NCI-H526 treated with DMSO at 0.1 percent for 48 hours (cell line): ENCODE results near the gene FBXL7.

ENCODE experiments used
- DNase-seq: peaks from one replicate; lab custom pipeline; 2025; lab: John Stamatoyannopoulos, UW

The FBXL7 gene

DNA sequence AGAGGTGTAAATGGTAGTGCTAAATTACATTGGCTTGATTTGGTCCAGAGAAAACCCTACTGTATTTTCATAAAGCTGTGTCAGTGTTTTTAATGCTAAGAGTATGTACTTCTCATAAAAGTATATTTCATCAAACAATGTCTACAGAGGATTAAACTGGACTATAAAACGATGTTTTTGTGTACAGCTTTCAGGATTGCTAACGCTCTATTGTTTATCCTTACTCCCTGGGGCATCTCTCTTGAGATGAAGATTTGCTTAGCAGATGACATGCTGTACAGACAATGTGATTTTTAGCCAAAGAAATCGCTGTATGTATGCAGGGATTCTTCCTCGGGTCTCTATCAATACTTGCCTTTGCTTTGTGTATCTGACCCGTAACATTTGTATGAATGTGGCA, 216.0 kb downstream of the FBXL7 start:
- DNase-seq = no peak

DNA sequence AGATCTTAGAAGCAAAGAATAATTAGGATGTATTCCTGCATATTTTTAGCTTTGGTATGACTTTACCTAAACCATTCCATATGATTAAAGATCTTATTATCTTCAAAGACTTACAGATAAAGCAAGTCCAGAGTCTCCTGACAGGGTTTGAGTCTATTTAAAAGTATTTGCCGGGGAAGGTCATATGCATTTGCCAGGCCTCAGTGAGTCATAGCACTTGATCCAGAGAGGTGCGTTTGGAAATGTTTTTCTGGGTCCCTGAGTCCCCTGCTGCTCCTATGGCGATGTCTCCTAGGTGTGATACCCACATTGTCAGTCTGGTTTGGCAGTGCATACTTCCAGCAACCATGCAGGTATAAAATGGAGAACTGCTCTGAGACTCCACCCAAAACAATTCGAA, 217.0 kb downstream of the FBXL7 start:
- no peak for DNase-seq

DNA sequence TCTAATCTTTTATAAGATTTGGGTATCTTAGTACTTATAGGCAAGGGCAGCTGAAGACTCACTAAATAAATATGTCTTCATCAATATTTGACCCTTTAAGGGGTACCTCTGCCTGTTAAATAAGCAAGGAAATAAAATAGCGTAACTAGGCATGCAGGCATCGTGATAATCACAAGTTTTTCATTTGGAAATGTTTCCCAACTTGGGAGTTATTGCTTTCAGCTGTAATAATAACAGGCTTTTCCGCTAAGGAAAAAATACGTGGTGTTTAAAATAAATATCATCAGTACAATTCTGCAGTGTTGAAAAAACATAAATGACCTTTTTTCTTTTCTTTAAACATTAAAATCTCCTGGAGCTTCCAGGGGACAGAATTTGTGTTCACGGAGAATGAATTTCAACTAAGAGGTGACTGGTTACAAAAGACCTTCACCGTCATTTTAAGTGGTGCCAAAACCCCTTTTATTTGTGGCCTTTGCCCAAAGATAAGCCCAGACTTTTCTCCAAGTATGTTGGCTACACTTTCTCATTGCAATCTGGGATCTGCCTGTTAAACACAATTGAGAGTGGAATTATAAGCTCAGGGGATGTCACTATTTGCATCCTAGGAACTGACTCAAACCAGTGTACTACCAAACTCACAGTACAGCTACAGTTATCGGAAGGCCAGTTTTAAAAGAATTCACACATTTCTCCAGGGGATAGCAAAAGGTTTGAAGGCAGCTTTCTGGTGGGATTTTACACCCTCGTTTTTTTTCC, 218.6 kb downstream of the FBXL7 start:
- DNase-seq = no peak

DNA sequence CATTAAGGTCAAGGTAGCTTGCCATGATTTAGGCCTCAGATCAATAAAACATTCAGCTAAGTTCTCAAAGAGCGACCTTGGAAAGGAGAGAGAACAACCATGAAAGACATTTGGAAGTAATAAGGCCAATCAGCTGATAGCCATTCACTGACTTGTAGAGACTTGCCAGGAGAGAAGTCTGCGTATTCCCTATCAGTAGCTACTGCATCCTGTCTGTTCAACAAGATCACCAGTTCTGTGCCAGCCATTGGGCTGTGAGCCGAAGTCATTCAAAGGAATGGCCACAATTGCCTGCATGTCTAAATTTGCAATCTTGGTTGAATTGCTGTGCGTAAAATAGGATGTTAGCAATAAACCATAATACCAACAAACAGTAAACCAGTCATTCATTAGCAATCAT, 219.8 kb downstream of the FBXL7 start:
- DNase-seq = no peak

DNA sequence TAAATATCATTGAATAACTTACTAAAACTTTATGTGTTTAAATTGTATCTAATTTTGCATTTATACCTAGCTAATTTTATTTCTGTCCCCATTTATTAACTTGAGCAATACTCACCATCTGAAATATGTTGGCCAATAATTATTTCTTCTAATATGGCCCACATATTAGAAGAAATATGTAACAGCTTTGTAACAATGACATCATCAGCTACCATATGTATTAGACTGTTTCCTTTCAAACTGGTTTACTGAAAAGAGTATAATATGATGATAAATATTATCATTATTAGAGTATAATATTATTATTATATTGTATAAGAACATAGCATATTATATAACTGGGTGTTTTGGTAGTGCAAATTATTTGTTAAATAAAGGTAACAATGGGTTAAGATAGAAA, 220.5 kb downstream of the FBXL7 start:
- no peak for DNase-seq

DNA sequence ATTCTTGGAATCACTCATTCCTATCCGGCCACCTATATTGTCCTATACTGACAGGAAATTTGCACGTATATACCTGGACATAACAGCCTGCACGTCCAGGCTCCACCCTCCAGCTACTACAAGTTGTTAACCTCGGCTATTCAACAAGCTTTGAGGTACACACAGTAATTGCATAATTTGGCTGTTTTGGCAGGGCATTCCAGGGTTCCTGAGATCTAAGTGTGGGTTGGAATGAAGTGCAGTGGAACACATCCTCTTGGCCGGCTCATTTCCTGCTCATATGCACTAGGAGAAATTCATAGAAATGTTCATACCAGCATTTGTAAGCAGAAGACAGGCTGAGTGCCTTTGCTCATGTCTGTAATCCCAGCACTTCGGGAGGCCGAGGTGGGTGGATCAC, 222.3 kb downstream of the FBXL7 start:
- DNase-seq = no peak

DNA sequence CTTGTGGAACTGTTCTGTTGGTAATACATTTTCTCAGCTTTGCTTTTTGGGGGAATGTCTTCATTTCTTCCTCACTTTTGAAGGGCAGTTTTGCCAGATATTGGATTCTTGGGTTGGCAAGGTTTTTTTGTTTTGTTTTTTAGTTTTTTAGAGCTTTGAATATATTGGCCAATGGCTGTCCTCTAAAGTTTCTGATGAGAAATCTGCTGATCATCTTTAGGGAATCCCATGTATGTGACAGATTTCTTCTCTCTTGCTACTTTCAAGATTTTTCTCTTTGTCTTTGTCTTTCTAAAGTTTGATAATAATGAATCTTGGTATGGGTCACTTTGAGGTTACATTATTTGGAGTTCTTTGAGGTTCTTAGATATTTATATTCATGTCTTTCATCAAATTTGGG, 227.4 kb downstream of the FBXL7 start:
- no peak for DNase-seq

DNA sequence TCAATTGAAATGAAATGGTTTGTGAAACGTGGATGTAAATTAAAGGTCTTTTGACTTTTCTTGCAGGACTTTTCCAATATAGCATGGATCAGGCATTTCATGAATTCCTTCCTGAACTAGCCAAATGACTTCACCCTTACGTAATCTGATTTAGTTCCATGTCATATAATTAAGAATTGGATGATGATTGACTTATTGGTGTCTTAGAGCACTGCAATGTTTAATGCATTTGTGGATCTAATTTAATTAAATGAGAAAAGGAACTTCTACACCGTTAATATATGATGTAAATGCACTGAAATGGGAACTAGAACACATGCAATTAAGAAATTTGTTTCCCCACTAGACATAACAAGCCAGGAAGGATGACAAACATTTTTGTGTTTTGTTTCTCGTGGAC, 228.8 kb downstream of the FBXL7 start:
- no peak for DNase-seq

DNA sequence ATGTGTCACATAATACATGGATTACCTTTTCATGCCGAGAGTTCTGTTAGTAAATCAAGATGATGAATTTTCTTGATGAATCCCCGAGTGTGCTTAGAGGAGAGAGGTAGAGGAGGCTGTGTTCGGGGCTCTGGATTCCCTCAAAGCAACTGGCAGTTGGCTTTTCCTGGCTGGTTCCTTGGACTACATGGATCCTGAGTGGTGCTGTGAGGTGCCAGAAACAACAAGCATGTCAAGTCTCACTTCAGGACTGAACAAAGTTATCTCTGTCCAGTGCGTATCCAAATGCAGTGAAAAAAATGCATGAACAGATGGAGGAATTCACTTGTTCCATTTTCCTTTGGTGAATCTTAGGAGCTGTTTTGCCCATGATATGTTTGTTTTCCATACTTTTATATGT, 231.7 kb downstream of the FBXL7 start:
- no peak for DNase-seq

DNA sequence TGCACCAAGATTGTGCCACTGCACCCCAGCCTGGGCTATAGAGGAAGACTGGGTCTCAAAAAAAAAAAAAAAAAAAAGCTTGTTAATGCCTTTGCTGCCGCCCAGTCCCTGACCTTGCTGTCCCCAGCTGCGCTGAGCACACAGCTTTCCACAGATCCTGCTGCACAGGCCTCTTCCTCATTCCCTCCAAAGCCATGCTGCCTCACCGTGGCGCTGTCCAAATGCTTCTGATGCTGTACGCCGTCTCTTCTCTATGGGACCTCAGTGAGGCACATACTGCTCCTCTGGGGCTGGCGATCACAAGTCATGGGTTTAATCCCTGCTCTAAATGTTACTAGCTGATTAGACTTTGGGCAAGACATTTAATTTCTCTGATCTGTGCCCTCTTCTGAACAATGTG, 234.1 kb downstream of the FBXL7 start:
- no peak for DNase-seq

DNA sequence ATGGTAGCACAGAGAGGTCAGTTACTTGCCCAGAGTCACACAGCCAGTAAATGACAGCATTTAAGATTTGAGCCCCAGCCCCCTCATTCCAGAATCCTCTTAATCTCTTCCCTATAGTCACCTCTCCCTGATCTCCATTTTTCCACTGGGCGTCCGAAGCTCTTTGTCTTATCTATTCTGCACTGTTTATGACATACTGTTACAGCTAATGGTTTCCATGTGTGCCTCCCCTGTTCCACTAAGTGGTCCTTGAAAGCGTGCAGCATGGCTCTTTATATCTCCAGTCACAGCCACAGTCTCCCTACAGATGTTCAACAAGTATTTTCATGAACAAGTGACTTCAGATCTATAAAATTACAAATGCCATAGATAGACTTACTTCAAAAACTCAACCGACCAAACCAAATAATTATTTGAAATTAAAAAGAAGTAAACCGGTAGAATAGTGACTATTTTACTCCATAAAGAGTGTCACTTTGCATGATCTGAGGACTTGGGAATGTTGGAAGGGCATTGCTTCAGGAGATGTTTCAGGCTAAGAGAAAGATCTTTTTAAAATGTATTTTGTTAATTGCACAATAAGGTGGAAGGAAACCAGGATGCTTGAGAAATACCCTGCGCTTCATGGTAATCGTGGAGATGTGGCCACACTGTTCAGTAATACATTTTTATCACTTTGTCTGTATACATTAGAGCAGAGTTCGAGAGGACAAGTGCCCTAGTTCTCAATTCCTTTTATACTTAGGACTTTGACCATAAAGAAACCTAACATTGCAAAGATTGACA, 237.2 kb downstream of the FBXL7 start:
- DNase-seq = no peak

DNA sequence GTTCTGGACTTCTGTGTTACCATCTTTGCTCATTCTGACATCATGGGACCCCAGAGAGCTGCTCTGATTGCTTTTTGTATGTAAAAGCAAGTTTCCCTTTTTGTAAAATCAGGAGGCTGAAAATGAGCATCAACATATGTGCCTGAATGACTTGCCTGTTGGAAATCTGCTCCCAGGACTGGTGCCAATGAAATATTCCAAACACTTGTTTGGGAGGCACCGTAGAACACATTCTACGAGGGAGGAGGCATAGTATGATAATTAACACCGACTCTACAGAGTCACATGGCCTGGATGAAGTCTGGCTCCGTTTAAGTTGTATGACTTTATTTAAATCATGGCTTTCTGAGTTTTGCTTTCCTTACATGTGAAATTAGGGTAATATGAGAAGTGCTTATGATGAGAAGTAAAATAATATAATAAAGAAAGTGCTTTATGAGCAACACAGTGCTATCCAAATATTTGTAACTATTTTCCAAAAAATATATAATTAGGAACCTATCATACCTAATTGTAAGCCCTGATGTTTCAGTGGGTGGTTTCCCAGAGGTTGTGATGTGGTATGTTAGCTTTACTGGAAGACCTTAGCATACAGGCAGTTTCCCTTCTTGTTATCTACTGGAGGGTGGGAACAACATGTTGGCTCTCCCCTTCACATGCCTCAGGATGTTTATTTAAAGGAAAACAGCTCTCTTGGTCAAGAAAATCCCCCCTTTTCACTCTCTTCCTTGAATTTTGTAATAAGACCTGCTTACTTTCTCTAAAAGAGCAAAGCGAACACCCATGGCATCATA, 238.1 kb downstream of the FBXL7 start:
- no peak for DNase-seq

DNA sequence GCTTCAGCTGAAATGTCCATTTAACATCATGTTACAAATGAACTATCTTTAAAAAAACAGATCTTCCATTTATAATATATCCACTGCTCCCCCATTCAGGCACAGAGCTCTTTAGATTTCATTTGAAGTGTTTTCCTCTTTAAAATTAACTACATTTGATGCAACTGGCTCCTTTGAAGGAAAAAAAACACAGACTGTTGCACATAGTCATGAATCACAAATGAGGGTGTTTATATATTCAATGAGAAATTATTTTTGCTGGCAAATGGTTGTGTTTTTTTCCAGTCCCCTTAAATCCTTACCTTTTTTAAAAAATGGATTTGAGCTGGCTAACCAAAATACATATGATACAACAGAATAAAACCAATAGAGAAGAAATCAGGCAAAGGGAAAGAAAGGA, 240.4 kb downstream of the FBXL7 start:
- no peak for DNase-seq

DNA sequence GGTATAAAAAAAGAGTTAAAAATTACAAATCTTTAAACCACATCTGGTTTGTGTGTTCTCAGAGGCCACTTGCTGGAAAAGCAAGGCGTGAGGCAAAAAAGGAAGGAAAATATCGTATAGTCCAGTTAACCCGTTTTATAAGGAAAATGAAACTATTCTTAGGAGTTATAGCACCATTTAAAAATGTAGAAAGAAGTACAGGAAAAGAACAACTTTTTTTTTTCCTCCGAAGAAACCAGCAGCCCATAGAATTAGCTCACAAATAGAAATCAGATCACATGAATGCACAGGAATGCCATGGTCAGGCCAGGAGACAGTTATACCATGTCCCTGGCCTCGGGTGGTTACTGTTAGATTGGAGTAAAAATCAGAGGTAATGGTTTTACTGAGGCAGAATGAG, 241.6 kb downstream of the FBXL7 start:
- no peak for DNase-seq

DNA sequence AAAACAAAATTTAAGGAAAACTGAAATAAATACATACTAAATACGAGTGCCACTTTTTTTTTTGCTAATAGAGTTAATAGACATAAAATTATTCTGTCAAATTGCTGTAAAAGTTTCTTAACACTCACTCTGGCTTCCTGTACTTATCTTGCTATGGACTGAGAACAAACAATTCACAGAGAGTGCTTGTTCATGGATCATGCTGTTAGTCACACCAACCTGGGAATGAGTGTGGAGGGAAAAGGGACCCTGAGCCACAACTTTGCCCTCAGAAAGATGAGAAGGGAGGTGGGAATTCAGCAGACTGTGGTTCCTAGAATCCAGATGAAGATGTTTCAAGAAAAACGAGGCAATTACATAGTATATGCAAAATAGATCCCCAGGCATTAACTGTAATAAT, 246.9 kb downstream of the FBXL7 start:
- no peak for DNase-seq

DNA sequence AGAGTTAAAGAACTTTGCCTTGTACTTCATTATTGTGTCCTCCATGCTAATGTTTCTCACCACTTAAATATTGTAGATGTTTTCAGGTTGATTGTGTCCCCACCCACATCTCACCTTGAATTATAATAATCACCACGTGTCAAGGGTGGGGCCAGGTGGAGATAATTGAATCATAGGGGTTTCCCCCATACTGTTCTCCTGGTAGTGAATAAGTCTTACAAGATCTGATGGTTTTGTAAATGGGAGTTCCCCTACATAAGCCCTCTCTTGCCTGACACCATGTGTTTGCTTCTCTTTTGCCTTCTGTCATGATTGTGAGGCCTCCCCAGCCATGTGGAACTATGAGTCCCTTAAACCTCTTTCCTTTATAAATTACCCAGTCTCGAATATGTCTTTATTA, 248.3 kb downstream of the FBXL7 start:
- DNase-seq = no peak

DNA sequence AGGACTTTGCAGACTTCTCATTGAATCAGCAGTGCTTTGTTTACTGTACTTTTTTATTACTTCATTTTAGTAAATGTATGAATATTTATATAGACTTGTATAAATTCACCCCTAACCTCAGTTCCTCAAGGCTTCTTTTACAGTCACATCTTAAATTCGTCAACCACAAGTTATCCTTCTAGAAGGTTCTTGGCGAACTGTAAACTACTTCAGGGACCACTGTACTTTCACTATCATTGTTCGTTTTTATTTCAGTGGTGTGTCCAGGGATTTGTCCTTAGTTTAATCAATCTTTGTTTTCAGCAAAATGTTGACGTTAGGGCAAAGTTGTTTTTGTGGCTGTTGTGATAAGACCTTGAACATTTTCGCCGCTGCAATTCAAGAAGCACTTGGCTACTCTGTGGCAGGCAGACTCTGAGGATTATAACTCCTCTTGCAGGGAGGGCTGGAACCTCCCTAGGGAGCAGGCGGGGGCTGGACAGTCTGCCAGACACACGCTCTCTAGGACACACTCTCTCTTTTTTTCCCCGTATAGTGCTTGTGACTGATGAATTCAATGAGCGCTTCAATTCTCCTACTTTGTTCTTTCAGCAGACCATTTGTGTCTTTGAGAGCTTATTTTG, 252.8 kb downstream of the FBXL7 start:
- DNase-seq = no peak

DNA sequence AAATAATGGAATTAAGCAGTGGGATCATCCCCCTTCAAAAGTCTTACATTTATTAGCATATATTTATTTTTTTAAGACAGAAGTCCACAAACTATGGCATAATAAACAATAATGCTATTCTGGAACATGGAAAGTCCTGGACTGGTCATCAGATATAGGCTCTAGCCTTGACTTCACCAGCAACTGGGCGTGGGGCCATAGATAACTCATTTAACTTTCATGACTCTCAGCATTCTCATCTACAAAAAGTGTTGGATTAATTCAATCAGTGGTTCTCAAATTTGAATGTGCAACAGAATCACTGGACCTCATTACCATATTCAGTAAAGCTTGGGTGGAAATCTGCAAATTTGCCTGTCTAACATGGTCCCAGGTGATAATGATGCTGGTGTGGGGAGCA, 253.8 kb downstream of the FBXL7 start:
- no peak for DNase-seq

DNA sequence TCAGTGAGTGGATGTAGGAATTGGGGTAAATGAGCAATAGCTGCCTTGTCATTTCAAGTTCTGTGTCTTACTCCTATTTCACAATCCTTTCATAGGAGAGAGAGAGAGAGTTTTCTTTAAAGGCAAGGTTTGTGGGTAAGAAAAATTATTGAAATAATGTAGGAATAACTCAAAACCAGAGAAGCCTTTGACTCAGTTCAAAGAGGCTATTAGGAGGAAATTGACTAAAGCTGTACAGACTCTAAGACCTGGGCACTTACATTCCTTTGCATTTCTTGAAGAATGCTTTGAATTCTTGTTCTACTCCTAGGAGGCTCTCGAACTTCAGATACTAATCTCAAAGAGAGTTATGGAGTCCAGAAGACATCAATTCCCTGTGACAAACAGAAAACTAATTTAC, 257.1 kb downstream of the FBXL7 start:
- no peak for DNase-seq

DNA sequence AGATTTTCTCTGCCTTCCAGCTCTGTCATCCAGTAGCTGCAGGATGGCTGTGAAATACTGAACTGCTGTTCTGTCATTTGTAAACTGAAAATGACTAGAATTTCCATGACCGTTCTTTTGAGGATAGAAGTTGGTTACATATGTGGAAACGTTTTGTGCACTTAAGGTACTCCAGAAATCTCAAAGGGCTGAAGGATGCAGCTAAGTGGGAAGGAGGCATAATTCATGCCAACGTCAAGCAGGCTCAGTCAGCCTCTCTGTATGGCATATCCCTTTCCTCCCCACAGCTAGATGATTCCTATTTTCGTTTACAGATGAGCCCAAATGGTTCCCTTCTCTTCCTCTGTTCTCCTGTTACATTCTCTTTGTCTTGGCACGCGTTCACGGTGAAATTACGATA, 257.6 kb downstream of the FBXL7 start:
- DNase-seq = no peak

DNA sequence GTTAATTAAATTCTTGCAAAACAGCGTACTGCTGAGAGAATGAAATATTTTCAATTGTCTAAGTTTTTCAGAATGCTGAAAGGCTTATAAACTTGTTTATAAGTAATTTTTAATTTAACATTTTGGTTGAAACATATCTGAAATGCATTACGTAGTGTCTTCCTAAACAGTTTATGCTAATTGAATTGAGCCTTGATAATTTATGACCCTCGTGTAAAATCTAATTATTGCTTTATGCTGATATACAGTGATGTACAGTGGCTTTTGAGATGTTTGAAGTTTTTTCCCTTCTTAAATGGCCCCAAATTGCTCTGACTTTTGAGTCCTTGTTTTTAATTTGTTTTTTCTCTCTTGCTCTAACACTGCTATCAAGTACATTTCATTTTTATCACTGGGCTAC, 262.7 kb downstream of the FBXL7 start:
- no peak for DNase-seq

DNA sequence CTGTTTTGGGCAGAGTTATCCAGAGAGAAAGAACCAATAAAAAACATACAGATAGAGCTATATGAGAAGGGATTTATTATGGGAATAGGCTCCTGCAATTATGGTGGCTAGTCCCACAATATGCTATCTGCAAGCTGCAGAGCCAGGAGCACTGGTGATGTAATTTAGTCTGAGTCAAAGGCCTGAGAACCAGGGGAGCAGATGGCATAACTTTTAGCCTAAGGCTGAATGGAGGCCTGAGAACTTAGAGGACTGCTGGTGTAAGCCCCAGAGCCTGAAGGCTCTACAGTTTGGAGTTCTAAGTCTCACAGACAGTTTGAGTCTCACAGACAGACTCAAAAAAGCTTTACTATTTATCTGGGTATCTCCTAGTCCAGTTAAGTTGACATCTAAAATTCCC, 263.8 kb downstream of the FBXL7 start:
- DNase-seq = no peak

DNA sequence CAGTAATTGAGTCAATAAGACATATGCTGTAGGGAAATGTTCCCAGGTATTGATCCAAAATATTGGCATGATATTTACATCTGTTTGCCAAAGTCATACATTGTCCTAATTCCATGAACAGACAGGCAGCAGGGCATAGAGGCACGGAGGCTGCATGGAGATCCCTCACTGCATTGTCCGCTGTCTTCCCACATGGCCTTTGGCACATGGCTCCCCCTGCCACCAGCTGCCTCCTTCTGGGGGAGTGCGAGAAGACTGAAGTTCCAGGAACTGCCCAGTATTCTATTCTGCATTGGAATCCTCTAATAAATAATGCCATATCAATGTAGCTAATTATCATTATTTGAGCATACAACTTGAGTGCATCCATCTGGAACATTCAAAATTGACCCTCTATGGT, 269.0 kb downstream of the FBXL7 start:
- DNase-seq = no peak
